NT2/D1 (cell line): ENCODE results near the gene TIAM2.
"Not testable (repeated sequence)": the region's sequence is repeated elsewhere in the genome, so short reads cannot be mapped to it uniquely, and the experiment has no call there.

Experiments
- SUZ12 ChIP-seq: IDR thresholded peaks from 2 replicates; pipeline ENCODE4 v1.6.1; 2011; ENCODE audit not compliant: insufficient read length, insufficient read depth; ENCODE audit errors: extremely low read depth
- YY1 ChIP-seq: IDR thresholded peaks from 2 replicates; pipeline ENCODE4 v1.6.1; 2011; ENCODE audit not compliant: insufficient read length, insufficient read depth
- ZNF274 ChIP-seq: IDR thresholded peaks from 2 replicates; pipeline ENCODE4 v1.6.1; 2011; ENCODE audit warnings: mild to moderate bottlenecking, low read depth, low read length

DNA sequence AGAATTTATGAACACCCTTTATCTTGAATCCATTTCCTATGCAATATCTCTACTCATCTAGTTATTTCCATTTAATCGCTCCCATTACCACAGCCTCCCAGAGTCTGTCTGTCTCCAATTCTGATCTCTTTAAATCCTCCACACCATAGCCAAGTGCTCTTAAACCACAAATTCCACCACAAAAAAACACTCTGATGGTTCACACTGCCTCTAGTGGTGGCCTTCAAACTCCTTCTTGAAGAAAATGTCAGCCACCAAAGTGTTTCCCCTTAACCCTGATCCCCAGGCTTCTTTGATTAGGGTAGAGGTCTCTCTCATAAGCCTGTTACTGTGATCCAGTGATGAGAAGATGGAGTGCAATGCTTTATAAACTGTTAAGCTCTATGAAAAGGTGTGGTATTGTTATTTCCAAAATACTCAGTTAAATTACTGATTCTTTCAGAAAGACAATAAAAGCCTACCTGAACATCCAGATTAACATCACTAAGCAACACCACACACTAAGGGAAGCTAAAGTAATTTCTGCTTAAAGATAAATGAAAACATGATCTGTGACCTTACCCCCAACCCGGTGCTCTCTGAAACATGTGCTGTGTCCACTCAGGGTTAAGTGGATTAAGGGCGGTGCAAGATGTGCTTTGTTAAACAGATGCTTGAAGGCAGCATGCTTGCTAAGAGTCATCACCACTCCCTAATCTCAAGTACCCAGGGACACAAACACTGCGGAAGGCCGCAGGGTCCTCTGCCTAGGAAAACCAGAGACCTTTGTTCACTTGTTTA lies 273.2 kb downstream of the TIAM2 start:
- TF ChIP-seq YY1, SUZ12, ZNF274: not testable (repeated sequence)
